Hepatocyte (in vitro differentiated cells): ENCODE measurements around the gene KCNJ3.

Source experiments
- CTCF ChIP-seq: fragments of 200-600 bp; sonication (generic); IDR thresholded peaks from 2 replicates; pipeline ENCODE4 v1.5.1; 2016; ENCODE audit warnings: antibody characterized with exemption, mild to moderate bottlenecking; ENCODE audit not compliant: poor library complexity
- EZH2phosphoT487 ChIP-seq: fragments of 200-600 bp; sonication (generic); IDR thresholded peaks from one replicate; pipeline ENCODE4 v1.6.1; 2018; ENCODE audit warnings: antibody characterized with exemption, mild to moderate bottlenecking, low read depth, moderate library complexity; ENCODE audit not compliant: unreplicated experiment, severe bottlenecking

DNA sequence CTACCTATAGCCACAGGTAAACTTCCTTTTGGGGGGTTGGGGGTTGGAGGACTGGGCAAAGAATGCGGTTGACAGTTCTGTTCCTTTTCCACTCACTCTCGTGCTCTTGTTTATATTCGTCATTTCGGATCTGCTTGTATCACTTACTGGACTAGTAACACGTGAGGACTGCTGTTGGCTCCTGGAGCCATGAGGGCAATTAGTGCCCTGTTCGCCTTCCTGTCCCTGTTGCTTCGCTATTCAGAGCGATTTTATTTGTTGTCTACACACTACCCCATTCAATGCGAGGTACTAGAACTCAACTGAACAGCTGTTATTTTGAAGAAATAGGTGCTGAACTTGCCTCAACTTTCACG, 1.1 kb downstream of the KCNJ3 start:
- TF ChIP-seq CTCF (no peak), EZH2phosphoT487 (no peak)
